Transverse colon (tissue), 4 donors: Measurements from ENCODE around the gene ANKLE1. TPM values are rescaled to one million over a fixed set of nuclear protein-coding genes. Genes with fewer than 3 reads are reported as not detected.

ENCODE experiments used
- DNase-seq: peaks from one replicate; pipeline ENCODE4 v3.0.0-alpha.2; 2019
- H3K27ac ChIP-seq, 4 donors: fragments of 200-600 bp; sonication (generic); 2 replicates each; pipeline ENCODE4 v1.5.1; 2016 to 2018; ENCODE audit warnings: inconsistent platforms in 4 of 4
- H3K27me3 ChIP-seq: fragments of 200-600 bp; sonication (generic); 2 replicates; pipeline ENCODE4 v1.5.1; 2017; ENCODE audit warnings: inconsistent platforms
- H3K36me3 ChIP-seq, 4 donors: fragments of 200-600 bp; sonication (generic); 2 replicates each; pipeline ENCODE4 v1.5.1; 2017 to 2019; ENCODE audit warnings: inconsistent platforms in 4 of 4
- H3K4me1 ChIP-seq, 4 donors: fragments of 200-600 bp; sonication (generic); 2 replicates each; pipeline ENCODE4 v1.5.1; 2017 to 2020; ENCODE audit warnings: inconsistent platforms in 4 of 4
- H3K4me3 ChIP-seq, 4 donors: fragments of 200-600 bp; sonication (generic); 1 replicate in 1 of 4; 2 replicates in 3 of 4; pipeline versions ENCODE4 v1.5.1 to v1.6.1; 2017 to 2019; ENCODE audit warnings: inconsistent platforms in 4 of 4
- H3K9me3 ChIP-seq, 2 donors: fragments of 200-600 bp; sonication (generic); 2 replicates each; pipeline ENCODE4 v1.5.1; 2017 to 2019; ENCODE audit warnings: inconsistent platforms in 2 of 2
- CTCF ChIP-seq, 5 experiments: fragments of 200-600 bp in 3 of 5; fragments of 450-650 bp in 2 of 5; sonication (generic) in 3 of 5; IDR thresholded peaks; 1 replicate in 2 of 5; 2 replicates in 3 of 5; pipeline ENCODE4 v1.5.1; 2016 to 2017; ENCODE audit warnings: antibody characterized with exemption in 5 of 5, inconsistent platforms in 3 of 5, mild to moderate bottlenecking in 2 of 5, moderate library complexity in 1 of 5
- EP300 ChIP-seq: sonication (generic); formaldehyde crosslinking; IDR thresholded peaks from one replicate; pipeline ENCODE4 v1.6.1; 2017; ENCODE audit warnings: antibody characterized with exemption, low read depth
- POLR2A ChIP-seq: fragments of 450-650 bp; IDR thresholded peaks from one replicate; pipeline ENCODE4 v1.6.1; 2016; ENCODE audit warnings: antibody characterized with exemption, mild to moderate bottlenecking, moderate library complexity
- POLR2AphosphoS5 ChIP-seq, 3 donors: sonication (generic); formaldehyde crosslinking; IDR thresholded peaks; one replicate each; pipeline ENCODE4 v1.6.1; 2016; ENCODE audit warnings: antibody characterized with exemption in 3 of 3
- WGBS, 2 donors: methylation state at CpG; one replicate each; pipeline ENCODE4 v1.1.5; 2018; ENCODE audit warnings: low coverage in 1 of 2; 5-methylcytosine and 5-hydroxymethylcytosine counted together
- in situ Hi-C, 4 donors: fragments of 200-750 bp; cut with MboI; loops; one replicate each; pipeline versions ENCODE4 v1.15.0 to v1.15.1; 2017; ENCODE audit warnings: low sequenced_read_pairs in 3 of 4, low pct_ligation_motif_present in 1 of 4, low pct_unique_long_range_greater_than_20kb in 1 of 4
- intact Hi-C: fragments of 100-400 bp; cut with DNase I; formaldehyde crosslinking; loops from one replicate; pipeline ENCODE4 v1.15.1; 2023; ENCODE audit warnings: low total_unique reads
- total RNA-seq, 4 donors: library from RNA; depleted of rRNA; stranded (reverse); fragments of >200 nt; gene quantifications; one replicate each; pipeline ENCODE4 v1.1.0, GENCODE V29; 2016

The ANKLE1 gene
- total RNA-seq, 4 donors from 2014 or later, result 0.20 to 0.48 TPM; not detected in 2

- intact Hi-C loops (no loop called here), in situ Hi-C loops (no loop called here)
- DNase-seq, result no peak
These were observed 26.5 kb upstream of the ANKLE1 start for GRCh38 chr19:17255150-17255621.

GRCh38 chr19:17256130-17256529 lies 25.6 kb upstream of the ANKLE1 start:
- no peak overlapping the region for H3K4me3 ChIP-seq
- H3K4me1 ChIP-seq, result no peaks in the 10 kb centered on the region
- intact Hi-C loops, result no loop called here
- H3K27me3 ChIP-seq, result no peaks in the 10 kb centered on the region
- no peaks in the 10 kb centered on the region for H3K36me3 ChIP-seq
- no peak overlapping the region for H3K27ac ChIP-seq
- whole genome bisulfite sequencing, 2 donors, result 70% methylated on average over 3 of the region's 3 CpGs; no CpG with 5 or more reads in 1 of the 2 donors
- no peaks in the 10 kb centered on the region for H3K9me3 ChIP-seq
- no peak for TF ChIP-seq POLR2AphosphoS5 (IDR thresholded peaks at IDR 0.05)
- no peak for DNase-seq
- in situ Hi-C loops, result no loop called here

More at GRCh38 chr19:17255150-17255621, 26.5 kb upstream of the ANKLE1 start:
- Histone ChIP-seq H3K9me3 (no peaks in the 10 kb centered on the region), H3K4me3 (no peak overlapping the region), H3K36me3 (no peaks in the 10 kb centered on the region), H3K27me3 (no peaks in the 10 kb centered on the region), H3K4me1 (no peaks in the 10 kb centered on the region), H3K27ac (no peak overlapping the region)
- TF ChIP-seq EP300, result no peak
- TF ChIP-seq POLR2A, result no peak
- no peak for TF ChIP-seq CTCF (IDR thresholded peaks at IDR 0.05)
- WGBS, 2 donors, result 61 to 69% methylated on average over 7 to 18 of the region's 18 CpGs

GRCh38 chr19:17259118-17259780 lies 22.5 kb upstream of the ANKLE1 start:
- 93% methylated on average over 9 of the region's 9 CpGs; no CpG with 5 or more reads in 1 of the 2 donors for WGBS, 2 donors
- intact Hi-C loops (no loop called here), in situ Hi-C loops (no loop called here)
- Histone ChIP-seq H3K9me3 (no peaks in the 10 kb centered on the region), H3K4me3 (no peak overlapping the region), H3K27ac (no peak overlapping the region), H3K4me1 (no peaks in the 10 kb centered on the region), H3K27me3 (no peaks in the 10 kb centered on the region), H3K36me3 (no peaks in the 10 kb centered on the region)
- DNase-seq, result no peak
- TF ChIP-seq EP300 (no peak), CTCF (IDR thresholded peaks at IDR 0.05) (no peak), POLR2AphosphoS5 (IDR thresholded peaks at IDR 0.05) (no peak), POLR2A (no peak)

GRCh38 chr19:17259934-17260333 lies 21.8 kb upstream of the ANKLE1 start:
- TF ChIP-seq EP300 (no peak), CTCF (IDR thresholded peaks at IDR 0.05) (no peak), POLR2AphosphoS5 (IDR thresholded peaks at IDR 0.05) (no peak), POLR2A (no peak)
- no peak overlapping the region for H3K4me3 ChIP-seq

More at GRCh38 chr19:17259934-17260333, 21.8 kb upstream of the ANKLE1 start:
- Histone ChIP-seq H3K36me3 (no peaks in the 10 kb centered on the region), H3K27me3 (no peaks in the 10 kb centered on the region), H3K4me1 (no peaks in the 10 kb centered on the region), H3K9me3 (no peaks in the 10 kb centered on the region), H3K27ac (no peak overlapping the region)
- DNase-seq, result no peak
- in situ Hi-C loops (no loop called here), intact Hi-C loops (no loop called here)
- 75% methylated on average over 1 of the region's 1 CpG; no CpG with 5 or more reads in 1 of the 2 donors for WGBS, 2 donors
